Globus pallidus (tissue), 1 donor: Measurements from ENCODE around the gene C5orf63.
"Not testable (repeated sequence)": the region's sequence is repeated elsewhere in the genome, so short reads cannot be mapped to it uniquely, and the experiment has no call there.

Experiments
- DNase-seq: peaks from one replicate; pipeline ENCODE4 v3.0.0-alpha.2; 2015; ENCODE audit warnings: low spot score

C5orf63 gene

GRCh38 chr5:127072861-127073846 lies at the start of gene C5orf63:
TSS of gene C5orf63 (minus strand) at chr5:127073502. CDS start at chr5:127058995, 14,507 bp downstream.
- DNase-seq = no peak

- DNase-seq = no peak
Observed at GRCh38 chr5:127112347-127112864, 39.1 kb upstream of the C5orf63 start.

GRCh38 chr5:127111112-127111511 lies 37.8 kb upstream of the C5orf63 start:
- no peak for DNase-seq

GRCh38 chr5:127108624-127109260 lies 35.4 kb upstream of the C5orf63 start:
- DNase-seq = not testable (repeated sequence)

GRCh38 chr5:127101935-127102334 lies 28.6 kb upstream of the C5orf63 start:
- no peak for DNase-seq

GRCh38 chr5:127101533-127101932 lies 28.2 kb upstream of the C5orf63 start:
- no peak for DNase-seq

GRCh38 chr5:127098241-127098640 lies 24.9 kb upstream of the C5orf63 start:
- DNase-seq = no peak

- DNase-seq = no peak
Observed at GRCh38 chr5:127097278-127097677, 24.0 kb upstream of the C5orf63 start.

GRCh38 chr5:127096328-127096993 lies 23.2 kb upstream of the C5orf63 start:
- no peak for DNase-seq

GRCh38 chr5:127094161-127094814 lies 21.0 kb upstream of the C5orf63 start:
- peak; percentile 55 for DNase-seq

- DNase-seq = no peak
Observed at GRCh38 chr5:127092690-127093089, 19.4 kb upstream of the C5orf63 start.

- no peak for DNase-seq
Observed at GRCh38 chr5:127089191-127089590, 15.9 kb upstream of the C5orf63 start.

- DNase-seq = no peak
Observed at GRCh38 chr5:127088251-127088650, 14.9 kb upstream of the C5orf63 start.

GRCh38 chr5:127086589-127086988 lies 13.3 kb upstream of the C5orf63 start:
- DNase-seq = no peak

- DNase-seq = no peak
Observed at GRCh38 chr5:127085796-127086195, 12.5 kb upstream of the C5orf63 start.

- no peak for DNase-seq
Observed at GRCh38 chr5:127085371-127085770, 12.1 kb upstream of the C5orf63 start.

GRCh38 chr5:127084656-127085055 lies 11.4 kb upstream of the C5orf63 start:
- no peak for DNase-seq

- no peak for DNase-seq
Observed at GRCh38 chr5:127083711-127084110, 10.4 kb upstream of the C5orf63 start.

- DNase-seq = no peak
Observed at GRCh38 chr5:127079994-127080491, 6.7 kb upstream of the C5orf63 start.

- no peak for DNase-seq
Observed at GRCh38 chr5:127077366-127077765, 4.1 kb upstream of the C5orf63 start.

- no peak for DNase-seq
Observed at GRCh38 chr5:127076315-127077129, 3.2 kb upstream of the C5orf63 start.
